Ovary (tissue), 9 donors: ENCODE results near the gene BMAL2. TPM values are rescaled to one million over a fixed set of nuclear protein-coding genes. Genes with fewer than 3 reads are reported as not detected.

Experiments used
- DNase-seq, 5 donors: peaks; one replicate each; pipeline ENCODE4 v3.0.0-alpha.2; 2019 to 2020
- H3K27ac ChIP-seq, 2 donors: fragments of 200-600 bp; one replicate each; pipeline versions ENCODE4 v1.5.1 to v1.8.0; 2019 to 2022
- H3K27me3 ChIP-seq: fragments of 200-600 bp; one replicate; pipeline ENCODE4 v1.8.0; 2022
- H3K36me3 ChIP-seq: fragments of 200-600 bp; sonication (generic); one replicate; pipeline ENCODE4 v1.5.1; 2019
- H3K4me1 ChIP-seq: one replicate; pipeline ENCODE4 v1.8.1; 2013; ENCODE audit warnings: mild to moderate bottlenecking, moderate library complexity; ENCODE audit not compliant: insufficient read depth
- H3K4me3 ChIP-seq: fragments of 200-600 bp; sonication (generic); one replicate; pipeline ENCODE4 v1.5.1; 2017
- H3K9me3 ChIP-seq, 2 donors: fragments of 200-600 bp in 1 of 2; sonication (generic) in 1 of 2; one replicate each; pipeline versions ENCODE4 v1.5.1 to v1.8.1; 2013 to 2019; ENCODE audit warnings: mild to moderate bottlenecking in 1 of 2, moderate library complexity in 1 of 2
- EP300 ChIP-seq: sonication (generic); formaldehyde crosslinking; IDR thresholded peaks from one replicate; pipeline ENCODE4 v1.6.1; 2017; ENCODE audit warnings: antibody characterized with exemption
- POLR2A ChIP-seq: fragments of 450-650 bp; IDR thresholded peaks from one replicate; pipeline ENCODE4 v1.6.1; 2017; ENCODE audit warnings: antibody characterized with exemption, mild to moderate bottlenecking, moderate library complexity
- WGBS, 3 donors: extraction: QIAGEN DNeasy Blood & Tissue Kit in 1 of 3; methylation state at CpG; one replicate each; pipeline versions ENCODE4 v1.1.5 to v1.1.7; 2013 to 2017; 5-methylcytosine and 5-hydroxymethylcytosine counted together
- intact Hi-C, 4 donors: fragments of 100-400 bp; cut with DNase I; formaldehyde crosslinking; loops; one replicate each; pipeline versions ENCODE4 v1.11.0 to v1.15.1; 2022 to 2023
- polyA plus RNA-seq, 2 donors: library from polyadenylated mRNA; stranded (reverse); fragments of 200-250 nt in 1 of 2; fragments of 350-450 nt in 1 of 2; fragmentation: Illumina TruSeq in 1 of 2; extraction: RNeasy Lipid Tissue Mini Kit (QIAGEN cat#74804) in 1 of 2; gene quantifications; one replicate each; pipeline ENCODE4 v1.2.3, GENCODE V29; 2013 to 2014
- total RNA-seq, 7 donors: library from RNA; depleted of rRNA in 2 of 7; stranded (reverse); fragments of >200 nt in 2 of 7; fragmentation: NEBNext Ultra II Directional in 3 of 7; extraction: Animal tissue kit (Norgen Biotek cat#: 25700) in 3 of 7; gene quantifications; one replicate each; pipeline versions ENCODE4 v1.1.0 to v1.2.4, GENCODE V29; 2016 to 2023
- TF ChIP-seq, protein P1 (sequence below), 3 donors: fragments of 450-650 bp in 2 of 3; fragments of 200-600 bp in 1 of 3; IDR thresholded peaks; one replicate each; pipeline versions ENCODE4 v1.5.1 to v1.8.0; 2016 to 2022; ENCODE audit warnings: antibody characterized with exemption in 3 of 3, mild to moderate bottlenecking in 1 of 3
- donor health status: DM: no; HTN: no; CAD: no; lungs with moderate emphysema.
- donor health status: DM: no; HTN: no; CAD: no.
- donor health status: Bipolar disorder and iron deficiency.
- donor health status: DM: yes; HTN: yes; CAD: no.
- donor health status: DM: no; HTN: no; CAD: no.
- donor health status: DM: yes; HTN: yes; CAD: no.

Gene BMAL2
- total and polyA plus RNA-seq, 9 donors: 0.13 to 3.0 (median 0.87) TPM

DNA sequence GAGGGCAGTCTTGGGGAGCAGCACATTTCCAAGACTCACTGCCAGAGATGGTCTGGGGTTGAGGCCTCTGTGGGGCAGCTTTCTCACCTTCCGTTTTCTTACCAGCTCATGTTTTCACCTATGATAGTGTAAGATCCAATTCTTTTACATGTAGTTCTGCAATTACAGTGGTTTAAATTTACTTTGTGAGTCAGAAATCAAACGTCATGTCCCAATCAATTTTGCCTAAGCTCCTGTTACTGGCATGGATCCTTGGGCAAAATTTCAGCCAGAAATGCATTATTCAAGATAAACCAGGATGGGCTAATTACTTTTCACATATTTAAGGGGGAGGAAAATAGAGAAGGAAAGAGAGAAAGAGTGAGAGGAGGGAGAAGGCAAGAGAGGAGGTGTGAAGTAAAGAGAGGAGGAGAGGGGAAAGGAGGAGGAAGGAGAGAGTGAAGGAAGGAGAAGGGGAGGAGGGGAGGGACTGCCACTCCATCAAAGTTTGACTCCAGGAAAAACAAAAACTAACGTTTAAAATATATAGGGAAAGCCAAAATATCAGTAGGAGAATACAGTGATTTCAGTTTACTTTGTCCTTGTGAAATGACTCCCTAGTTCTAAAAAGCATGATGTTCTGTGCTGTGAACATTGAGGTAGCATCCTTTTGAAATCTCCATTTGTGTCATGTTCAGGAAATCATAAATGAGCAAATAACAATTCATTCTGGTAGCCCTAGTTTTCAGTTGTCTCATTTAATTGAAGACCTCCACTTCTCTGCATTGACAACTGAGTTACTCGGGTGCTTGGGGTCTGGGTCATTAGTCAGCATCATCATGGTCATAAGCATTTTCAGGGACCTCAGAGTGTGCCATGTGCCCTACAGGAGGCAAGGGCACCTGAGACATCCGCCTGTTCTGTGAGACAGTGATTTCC, 3.0 kb downstream of the BMAL2 start:
- 69 to 73% (median 70%) methylated on average over 5 of the region's 5 CpGs for WGBS, 3 donors
- H3K36me3 ChIP-seq: no peaks in the 10 kb centered on the region
- intact Hi-C loops: no loop called here

DNA sequence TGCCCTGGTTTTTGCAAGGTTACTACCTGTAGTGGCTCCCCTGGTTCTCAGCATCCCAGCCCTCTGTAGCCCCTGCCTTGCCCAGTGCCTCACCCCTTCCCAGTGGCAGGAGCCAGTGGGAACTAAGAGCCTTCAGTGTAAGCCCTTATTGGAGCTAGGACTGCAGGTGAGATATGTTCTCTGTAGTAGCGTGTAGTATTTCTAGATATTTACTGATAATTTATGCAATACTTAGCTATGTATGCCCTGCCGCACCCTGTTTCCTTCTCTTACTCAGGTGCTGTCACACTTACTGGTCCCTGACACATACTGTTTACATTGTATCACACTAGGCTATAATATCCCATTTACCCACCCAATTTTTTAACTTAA, 3.6 kb downstream of the BMAL2 start:
- H3K4me1 ChIP-seq: peaks cover 2% of the 10 kb centered on the region
- TF ChIP-seq POLR2A (no peak), EP300 (no peak)
- TF ChIP-seq, protein P1, sequence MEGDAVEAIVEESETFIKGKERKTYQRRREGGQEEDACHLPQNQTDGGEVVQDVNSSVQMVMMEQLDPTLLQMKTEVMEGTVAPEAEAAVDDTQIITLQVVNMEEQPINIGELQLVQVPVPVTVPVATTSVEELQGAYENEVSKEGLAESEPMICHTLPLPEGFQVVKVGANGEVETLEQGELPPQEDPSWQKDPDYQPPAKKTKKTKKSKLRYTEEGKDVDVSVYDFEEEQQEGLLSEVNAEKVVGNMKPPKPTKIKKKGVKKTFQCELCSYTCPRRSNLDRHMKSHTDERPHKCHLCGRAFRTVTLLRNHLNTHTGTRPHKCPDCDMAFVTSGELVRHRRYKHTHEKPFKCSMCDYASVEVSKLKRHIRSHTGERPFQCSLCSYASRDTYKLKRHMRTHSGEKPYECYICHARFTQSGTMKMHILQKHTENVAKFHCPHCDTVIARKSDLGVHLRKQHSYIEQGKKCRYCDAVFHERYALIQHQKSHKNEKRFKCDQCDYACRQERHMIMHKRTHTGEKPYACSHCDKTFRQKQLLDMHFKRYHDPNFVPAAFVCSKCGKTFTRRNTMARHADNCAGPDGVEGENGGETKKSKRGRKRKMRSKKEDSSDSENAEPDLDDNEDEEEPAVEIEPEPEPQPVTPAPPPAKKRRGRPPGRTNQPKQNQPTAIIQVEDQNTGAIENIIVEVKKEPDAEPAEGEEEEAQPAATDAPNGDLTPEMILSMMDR (IDR thresholded peaks at IDR 0.05): no peak
- DNase-seq: no peak
- WGBS, 3 donors: 93 to 99% (median 94%) methylated on average over 2 of the region's 2 CpGs
- no peaks in the 10 kb centered on the region for H3K27me3 ChIP-seq
- H3K27ac ChIP-seq: no peak overlapping the region
- H3K9me3 ChIP-seq: no peaks in the 10 kb centered on the region
- intact Hi-C loops: no loop called here
- H3K4me3 ChIP-seq: no peak overlapping the region
- no peaks in the 10 kb centered on the region for H3K36me3 ChIP-seq

More for the DNA sequence above, 3.0 kb downstream of the BMAL2 start:
- TF ChIP-seq EP300: no peak
- TF ChIP-seq POLR2A: no peak
- TF ChIP-seq, protein P1 (IDR thresholded peaks at IDR 0.05): no peak
- no peak for DNase-seq
- peaks cover 2% of the 10 kb centered on the region for H3K4me1 ChIP-seq
- H3K4me3 ChIP-seq: no peak overlapping the region
- H3K9me3 ChIP-seq: no peaks in the 10 kb centered on the region
- H3K27ac ChIP-seq: no peak overlapping the region
- H3K27me3 ChIP-seq: no peaks in the 10 kb centered on the region

DNA sequence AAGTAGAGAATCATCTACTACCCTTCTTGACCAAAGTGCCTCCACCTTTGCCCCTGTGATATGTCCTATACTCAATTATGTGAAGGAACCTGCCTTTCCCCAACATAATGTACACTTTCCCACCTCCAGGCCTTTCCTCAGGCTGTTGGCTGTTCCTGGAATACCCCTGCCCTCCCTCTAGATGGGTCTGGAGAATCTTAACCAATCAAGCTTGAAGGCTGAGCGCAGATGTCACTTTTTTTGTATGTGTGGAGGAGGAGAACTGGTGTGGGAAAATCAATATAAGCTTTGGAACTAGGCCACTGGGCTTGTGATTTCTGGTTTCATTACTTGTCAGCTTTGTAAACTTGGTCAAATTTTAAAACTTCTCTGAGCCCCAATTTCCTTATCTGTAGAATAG, 4.7 kb downstream of the BMAL2 start:
- no peak overlapping the region for H3K4me3 ChIP-seq
- WGBS, 3 donors: 96 to 100% (median 98%) methylated on average over 1 of the region's 1 CpG
- no peaks in the 10 kb centered on the region for H3K27me3 ChIP-seq
- no peak for DNase-seq
- peaks cover 2% of the 10 kb centered on the region for H3K4me1 ChIP-seq
- no peak for TF ChIP-seq EP300
- TF ChIP-seq POLR2A: no peak
- TF ChIP-seq, protein P1 (IDR thresholded peaks at IDR 0.05): no peak
- no peak overlapping the region for H3K27ac ChIP-seq
- H3K36me3 ChIP-seq: no peaks in the 10 kb centered on the region
- H3K9me3 ChIP-seq: no peaks in the 10 kb centered on the region
- intact Hi-C loops: no loop called here

DNA sequence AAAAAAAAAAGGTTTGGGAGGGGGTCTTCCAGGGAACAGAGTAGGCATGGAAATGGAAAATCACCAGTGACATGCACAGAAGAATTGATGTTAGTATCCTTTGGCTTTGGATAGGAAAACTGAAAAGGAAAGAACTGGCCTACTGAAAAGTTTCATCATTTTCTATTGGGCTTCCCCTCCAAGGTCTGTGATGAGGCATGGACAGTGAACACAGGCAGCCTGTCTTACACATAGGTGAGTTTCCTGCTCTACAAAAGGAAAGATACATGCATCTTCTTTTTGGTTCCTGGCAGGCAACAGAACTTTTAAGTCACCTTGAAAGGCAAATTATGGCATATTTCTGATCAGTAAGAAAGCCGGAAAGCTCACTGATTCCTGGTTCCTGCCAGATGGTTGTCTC, 5.8 kb downstream of the BMAL2 start:
- Histone ChIP-seq H3K4me1 (peaks cover under 1% of the 10 kb centered on the region), H3K27ac (no peak overlapping the region), H3K4me3 (no peak overlapping the region), H3K27me3 (no peaks in the 10 kb centered on the region), H3K9me3 (no peaks in the 10 kb centered on the region), H3K36me3 (no peaks in the 10 kb centered on the region)
- intact Hi-C loops: no loop called here
- WGBS, 3 donors: 84 to 100% (median 89%) methylated on average over 1 of the region's 1 CpG
- no peak for DNase-seq
- TF ChIP-seq EP300 (no peak), POLR2A (no peak)
- TF ChIP-seq, protein P1 (IDR thresholded peaks at IDR 0.05): no peak
